ENCODE results near the gene PRH2. TPM values are rescaled to one million over a fixed set of nuclear protein-coding genes. Genes with fewer than 3 reads are reported as not detected.

The PRH2 gene
- not detected for polyA plus RNA-seq (2012; ENCODE audit: low read depth, missing spikeins)

- DNase-seq (ENCODE audit: insufficient read length, low spot score) (no peak), FAIRE-seq (no peak)
- TF ChIP-seq POU2F2 (IDR thresholded peaks at IDR 0.05; ENCODE audit: low read depth, low read length), result no peak
- no peak for TF ChIP-seq POLR2A (IDR thresholded peaks at IDR 0.05; ENCODE audit: low read depth, low read length)
- no peak for TF ChIP-seq POLR2AphosphoS5 (IDR thresholded peaks at IDR 0.05; ENCODE audit: low read depth, low read length)
- no peak for TF ChIP-seq SPI1 (IDR thresholded peaks at IDR 0.05; ENCODE audit: low read depth, low read length)
- TF ChIP-seq PAX5 (IDR thresholded peaks at IDR 0.05; ENCODE audit: insufficient read depth, low read length, severe bottlenecking), result no peak
- TF ChIP-seq TAF1 (IDR thresholded peaks at IDR 0.05; ENCODE audit: low read depth, low read length), result no peak
Measured at GRCh38 chr12:10928746-10929286, at the start of gene PRH2. TSS of gene PRH2 (plus strand) at chr12:10929236. CDS start at chr12:10929274, 38 bp downstream.

- no peak for TF ChIP-seq POLR2A (IDR thresholded peaks at IDR 0.05; ENCODE audit: low read depth, low read length)
- TF ChIP-seq PAX5 (IDR thresholded peaks at IDR 0.05; ENCODE audit: insufficient read depth, low read length, severe bottlenecking), result no peak
- TF ChIP-seq POLR2AphosphoS5 (IDR thresholded peaks at IDR 0.05; ENCODE audit: low read depth, low read length), result no peak
- no peak for TF ChIP-seq TAF1 (IDR thresholded peaks at IDR 0.05; ENCODE audit: low read depth, low read length)
- FAIRE-seq (peak; percentile 9), DNase-seq (ENCODE audit: insufficient read length, low spot score) (no peak)
Measured at GRCh38 chr12:10884086-10884725, 44.8 kb upstream of the PRH2 start, which contains the start of gene PRH1. TSS of gene PRH1 (minus strand) at chr12:10884255. CDS start at chr12:10884217, 38 bp downstream.

GRCh38 chr12:10889226-10889625 lies 39.8 kb upstream of the PRH2 start:
- TF ChIP-seq POU2F2 (IDR thresholded peaks at IDR 0.05; ENCODE audit: low read depth, low read length) (no peak), POLR2A (IDR thresholded peaks at IDR 0.05; ENCODE audit: low read depth, low read length) (no peak), PAX5 (IDR thresholded peaks at IDR 0.05; ENCODE audit: insufficient read depth, low read length, severe bottlenecking) (no peak), SPI1 (IDR thresholded peaks at IDR 0.05; ENCODE audit: low read depth, low read length) (no peak), TAF1 (IDR thresholded peaks at IDR 0.05; ENCODE audit: low read depth, low read length) (no peak), POLR2AphosphoS5 (IDR thresholded peaks at IDR 0.05; ENCODE audit: low read depth, low read length) (no peak)
- no peak for FAIRE-seq
- DNase-seq (ENCODE audit: insufficient read length, low spot score), result no peak

DNA sequence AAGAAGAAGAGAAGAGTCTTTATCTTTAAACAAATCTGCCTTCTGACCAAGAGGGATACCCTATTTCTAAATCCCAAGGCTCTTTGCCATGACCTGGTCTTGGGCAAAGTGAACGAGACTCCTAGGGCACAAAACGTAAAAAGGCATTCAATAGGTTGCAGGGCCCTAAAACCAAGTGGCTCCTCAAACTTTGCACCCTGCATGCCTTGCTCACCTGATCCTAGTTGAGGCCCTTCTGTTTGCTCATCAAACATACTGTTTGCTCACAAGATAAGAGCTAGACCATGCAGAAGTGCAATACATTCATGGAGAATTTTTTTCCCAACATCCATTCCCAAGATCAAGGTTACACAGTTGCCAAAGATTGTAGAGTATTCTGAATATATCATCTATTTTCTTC lies 37.1 kb upstream of the PRH2 start:
- TF ChIP-seq TAF1 (IDR thresholded peaks at IDR 0.05; ENCODE audit: low read depth, low read length) (no peak), SPI1 (IDR thresholded peaks at IDR 0.05; ENCODE audit: low read depth, low read length) (no peak), PAX5 (IDR thresholded peaks at IDR 0.05; ENCODE audit: insufficient read depth, low read length, severe bottlenecking) (no peak), POLR2A (IDR thresholded peaks at IDR 0.05; ENCODE audit: low read depth, low read length) (no peak), POU2F2 (IDR thresholded peaks at IDR 0.05; ENCODE audit: low read depth, low read length) (no peak), POLR2AphosphoS5 (IDR thresholded peaks at IDR 0.05; ENCODE audit: low read depth, low read length) (no peak)
- DNase-seq (ENCODE audit: insufficient read length, low spot score) (no peak), FAIRE-seq (no peak)

DNA sequence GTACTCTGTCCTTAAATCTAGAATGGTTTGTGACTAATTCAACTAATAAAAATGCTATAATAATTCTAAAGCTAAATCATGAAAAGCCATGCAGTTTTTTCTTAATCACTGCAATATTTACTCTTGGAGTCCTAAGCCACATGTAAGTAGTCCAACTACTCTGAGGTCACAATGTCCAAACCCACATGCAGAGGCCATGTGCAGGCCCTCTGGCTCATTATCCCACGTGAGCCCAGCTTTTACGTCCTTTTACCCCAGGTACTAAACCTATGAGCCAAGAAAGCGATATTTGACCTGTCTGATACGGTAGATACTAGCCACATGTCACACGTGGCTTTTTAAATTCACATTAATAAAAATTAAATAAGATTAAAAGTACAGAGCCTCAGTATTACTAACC lies 32.2 kb upstream of the PRH2 start:
- TF ChIP-seq POU2F2 (IDR thresholded peaks at IDR 0.05; ENCODE audit: low read depth, low read length), result no peak
- no peak for TF ChIP-seq PAX5 (IDR thresholded peaks at IDR 0.05; ENCODE audit: insufficient read depth, low read length, severe bottlenecking)
- no peak for TF ChIP-seq TAF1 (IDR thresholded peaks at IDR 0.05; ENCODE audit: low read depth, low read length)
- TF ChIP-seq POLR2A (IDR thresholded peaks at IDR 0.05; ENCODE audit: low read depth, low read length), result no peak
- no peak for TF ChIP-seq POLR2AphosphoS5 (IDR thresholded peaks at IDR 0.05; ENCODE audit: low read depth, low read length)
- TF ChIP-seq SPI1 (IDR thresholded peaks at IDR 0.05; ENCODE audit: low read depth, low read length), result no peak

DNA sequence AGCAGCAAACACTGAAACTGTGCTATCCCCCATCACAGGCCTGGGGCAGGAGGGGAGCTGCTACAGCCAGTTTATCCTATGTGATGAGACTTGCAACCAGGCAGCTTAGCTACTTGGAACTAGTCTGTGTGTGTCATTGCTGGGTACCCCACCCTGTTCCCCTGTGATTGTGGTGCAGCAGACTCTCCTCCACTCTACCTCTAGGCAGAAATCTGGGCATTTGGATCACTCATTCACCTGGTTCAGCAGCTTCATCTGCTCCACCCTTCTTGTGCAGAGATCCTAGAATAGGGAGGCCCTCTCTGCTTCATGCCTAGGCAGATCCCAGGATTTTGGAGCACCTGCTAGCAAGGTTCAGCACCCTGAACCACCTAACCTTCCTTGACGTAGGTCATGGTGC lies 28.5 kb upstream of the PRH2 start:
- no peak for TF ChIP-seq TAF1 (IDR thresholded peaks at IDR 0.05; ENCODE audit: low read depth, low read length)
- TF ChIP-seq POLR2AphosphoS5 (IDR thresholded peaks at IDR 0.05; ENCODE audit: low read depth, low read length), result no peak
- no peak for TF ChIP-seq SPI1 (IDR thresholded peaks at IDR 0.05; ENCODE audit: low read depth, low read length)
- TF ChIP-seq POLR2A (IDR thresholded peaks at IDR 0.05; ENCODE audit: low read depth, low read length), result no peak
- TF ChIP-seq PAX5 (IDR thresholded peaks at IDR 0.05; ENCODE audit: insufficient read depth, low read length, severe bottlenecking), result no peak
- no peak for TF ChIP-seq POU2F2 (IDR thresholded peaks at IDR 0.05; ENCODE audit: low read depth, low read length)
- DNase-seq (ENCODE audit: insufficient read length, low spot score) (no peak), FAIRE-seq (no peak)

More for the DNA sequence above, 32.2 kb upstream of the PRH2 start:
- DNase-seq (ENCODE audit: insufficient read length, low spot score), result no peak
- no peak for FAIRE-seq

GRCh38 chr12:10900972-10901371 lies 28.1 kb upstream of the PRH2 start:
- TF ChIP-seq POU2F2 (IDR thresholded peaks at IDR 0.05; ENCODE audit: low read depth, low read length) (no peak), POLR2A (IDR thresholded peaks at IDR 0.05; ENCODE audit: low read depth, low read length) (no peak), POLR2AphosphoS5 (IDR thresholded peaks at IDR 0.05; ENCODE audit: low read depth, low read length) (no peak), TAF1 (IDR thresholded peaks at IDR 0.05; ENCODE audit: low read depth, low read length) (no peak), SPI1 (IDR thresholded peaks at IDR 0.05; ENCODE audit: low read depth, low read length) (no peak)
- FAIRE-seq (no peak), DNase-seq (ENCODE audit: insufficient read length, low spot score) (no peak)

DNA sequence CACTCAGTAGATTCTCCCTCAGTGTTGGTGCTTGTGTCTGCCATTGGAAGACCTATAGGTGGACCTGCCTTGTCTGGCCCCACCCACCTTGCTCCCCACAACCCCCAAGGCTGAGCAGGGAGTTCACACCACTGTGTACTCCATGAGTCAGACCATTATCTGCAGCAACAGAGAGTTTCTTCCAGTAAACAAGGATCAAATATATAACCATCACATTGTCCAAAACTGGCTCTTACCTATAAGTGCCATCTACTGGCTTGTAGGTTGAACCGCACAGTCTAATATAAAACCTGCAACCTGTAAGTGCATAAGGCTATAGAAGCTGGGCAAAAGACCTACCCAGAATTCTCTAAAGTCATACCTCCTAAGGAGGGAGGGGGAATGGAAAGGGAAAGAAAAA lies 27.6 kb upstream of the PRH2 start:
- no peak for FAIRE-seq
- TF ChIP-seq POU2F2 (IDR thresholded peaks at IDR 0.05; ENCODE audit: low read depth, low read length) (no peak), SPI1 (IDR thresholded peaks at IDR 0.05; ENCODE audit: low read depth, low read length) (no peak), TAF1 (IDR thresholded peaks at IDR 0.05; ENCODE audit: low read depth, low read length) (no peak), POLR2AphosphoS5 (IDR thresholded peaks at IDR 0.05; ENCODE audit: low read depth, low read length) (no peak), POLR2A (IDR thresholded peaks at IDR 0.05; ENCODE audit: low read depth, low read length) (no peak), PAX5 (IDR thresholded peaks at IDR 0.05; ENCODE audit: insufficient read depth, low read length, severe bottlenecking) (no peak)
- DNase-seq (ENCODE audit: insufficient read length, low spot score), result no peak

- TF ChIP-seq SPI1 (IDR thresholded peaks at IDR 0.05; ENCODE audit: low read depth, low read length) (no peak), POLR2AphosphoS5 (IDR thresholded peaks at IDR 0.05; ENCODE audit: low read depth, low read length) (no peak), POU2F2 (IDR thresholded peaks at IDR 0.05; ENCODE audit: low read depth, low read length) (no peak)
- FAIRE-seq, result no peak
Measured at GRCh38 chr12:10904686-10905085, 24.4 kb upstream of the PRH2 start.

DNA sequence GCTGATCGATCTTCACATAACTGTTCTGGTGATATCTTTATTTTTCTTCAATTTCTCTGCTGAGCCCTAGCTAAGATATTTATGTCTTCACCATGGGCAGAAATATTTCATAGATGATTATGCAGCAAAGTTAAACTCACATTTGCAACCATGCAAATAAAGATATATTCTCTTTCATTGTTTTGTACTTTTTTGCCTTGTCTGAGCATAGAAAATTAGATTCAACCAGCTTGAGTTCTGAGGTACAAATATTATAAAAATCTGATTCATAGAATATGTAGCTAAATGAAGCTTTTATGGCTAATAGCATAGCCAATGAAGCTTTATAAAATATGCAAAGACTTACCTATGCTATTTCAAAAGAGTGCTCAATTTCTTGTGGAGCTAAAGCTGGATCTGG lies 19.6 kb upstream of the PRH2 start, which contains the start of gene TAS2R13:
Gene TAS2R13 (minus strand): TSS at position 101 of the 400 bp plus-strand sequence. CDS start 264 bp downstream, outside the sequence.
- FAIRE-seq (no peak), DNase-seq (ENCODE audit: insufficient read length, low spot score) (no peak)
- TF ChIP-seq SPI1 (IDR thresholded peaks at IDR 0.05; ENCODE audit: low read depth, low read length) (no peak), POLR2AphosphoS5 (IDR thresholded peaks at IDR 0.05; ENCODE audit: low read depth, low read length) (no peak), POLR2A (IDR thresholded peaks at IDR 0.05; ENCODE audit: low read depth, low read length) (no peak), PAX5 (IDR thresholded peaks at IDR 0.05; ENCODE audit: insufficient read depth, low read length, severe bottlenecking) (no peak), POU2F2 (IDR thresholded peaks at IDR 0.05; ENCODE audit: low read depth, low read length) (no peak), TAF1 (IDR thresholded peaks at IDR 0.05; ENCODE audit: low read depth, low read length) (no peak)

More at GRCh38 chr12:10904686-10905085, 24.4 kb upstream of the PRH2 start:
- DNase-seq (ENCODE audit: insufficient read length, low spot score), result no peak

All from GM12891 (cell line).